Panc1 (cell line): ENCODE data around the gene SEPHS1. TPM values are rescaled to one million over a fixed set of nuclear protein-coding genes. Genes with fewer than 3 reads are reported as not detected.

Experiments used
- ATAC-seq: fragments of 200-7000 bp; cut with Tn5 transposase; 2 replicates; pipeline ENCODE4 v1.9.1; 2020; ENCODE audit warnings: mild to moderate bottlenecking, moderate library complexity
- BruUV-seq: library from RNA; stranded (reverse); fragments of 400-500 nt; replicated peaks from 2 replicates; lab custom pipeline; 2021; lab: Mats Ljungman, UMichigan
- CTCF ChIA-PET: fragments of 300-600 bp; sonication (Branson Sonifier 250); formaldehyde crosslinking; loops from one replicate; lab custom pipeline; 2022; ENCODE audit warnings: antibody characterized with exemption; lab: Charles Lee
- POLR2A ChIA-PET: fragments of 300-600 bp; sonication (Branson Sonifier 250); formaldehyde crosslinking; loops from one replicate; lab custom pipeline; 2022; ENCODE audit warnings: antibody characterized with exemption; lab: Charles Lee
- DNase-seq: peaks from one replicate; pipeline ENCODE4 v3.0.0-alpha.2; 2010; ENCODE audit warnings: low read depth, low spot score
- H3K27ac ChIP-seq: 2 replicates; pipeline ENCODE4 v1.5.1; 2011; ENCODE audit warnings: mild to moderate bottlenecking, low read length, inconsistent platforms
- H3K27me3 ChIP-seq: fragments of 200-500 bp; sonication (Bioruptor generic); 2 replicates; pipeline ENCODE4 v1.6.0; 2014; ENCODE audit warnings: low read length, inconsistent platforms; ENCODE audit not compliant: control insufficient read depth, insufficient read depth
- H3K36me3 ChIP-seq: fragments of 200-500 bp; sonication (Bioruptor generic); 2 replicates; pipeline ENCODE4 v1.5.1; 2014; ENCODE audit warnings: inconsistent platforms, mild to moderate bottlenecking, low read length, moderate library complexity; ENCODE audit not compliant: control insufficient read depth, insufficient read depth
- H3K4me1 ChIP-seq: 2 replicates; pipeline ENCODE4 v1.5.1; 2011; ENCODE audit warnings: inconsistent platforms, mild to moderate bottlenecking, low read length, moderate library complexity; ENCODE audit not compliant: control insufficient read depth, insufficient read depth
- H3K4me3 ChIP-seq, 2 experiments: 2 replicates each; pipeline ENCODE4 v1.5.1; 2011 to 2012; ENCODE audit warnings: low read depth in 2 of 2, low read length in 2 of 2, mild to moderate bottlenecking in 2 of 2, inconsistent platforms in 1 of 2, moderate library complexity in 1 of 2
- H3K9me3 ChIP-seq: fragments of 200-500 bp; sonication (Bioruptor generic); 2 replicates; pipeline ENCODE4 v1.5.1; 2014; ENCODE audit warnings: low read depth, mild to moderate bottlenecking, inconsistent platforms, low read length, moderate library complexity; ENCODE audit not compliant: control insufficient read depth, insufficient read depth
- CTCF ChIP-seq: fragments of 450-650 bp; IDR thresholded peaks from 2 replicates; pipeline ENCODE4 v1.5.1; 2017; ENCODE audit warnings: mild to moderate bottlenecking
- POLR2AphosphoS5 ChIP-seq: IDR thresholded peaks from 2 replicates; pipeline ENCODE4 v1.6.1; 2012; ENCODE audit warnings: mild to moderate bottlenecking, low read depth, low read length, moderate library complexity
- SIN3A ChIP-seq: IDR thresholded peaks from 2 replicates; pipeline ENCODE4 v1.6.1; 2012; ENCODE audit warnings: low read depth, mild to moderate bottlenecking, low read length, moderate library complexity, borderline replicate concordance; ENCODE audit not compliant: insufficient read depth
- TCF7L2 ChIP-seq: IDR thresholded peaks from 2 replicates; pipeline ENCODE4 v1.6.1; 2011; ENCODE audit warnings: mild to moderate bottlenecking, low read depth, low read length, inconsistent platforms
- in situ Hi-C: cut with HindIII; loops from 2 replicates; pipeline ENCODE4 v1.10.0; 2016; ENCODE audit warnings: low sequenced_read_pairs, low pct_unique_long_range_greater_than_20kb
- intact Hi-C: fragments of 100-400 bp; cut with micrococcal nuclease; formaldehyde crosslinking; loops from one replicate; pipeline ENCODE4 v1.10.0; 2022; ENCODE audit not compliant: unreplicated experiment
- total RNA-seq: library from RNA; stranded (reverse); gene quantifications from one replicate; pipeline ENCODE4 v1.2.1, GENCODE V29; 2021; ENCODE audit not compliant: unreplicated experiment
- TF ChIP-seq, protein P1 (sequence below), 2 experiments: IDR thresholded peaks; 2 replicates each; pipeline ENCODE4 v1.6.1; 2011 to 2012; ENCODE audit warnings: low read depth in 2 of 2, control low read depth in 1 of 2, low read length in 1 of 2, mild to moderate bottlenecking in 1 of 2, moderate library complexity in 1 of 2; ENCODE audit not compliant: insufficient read depth in 1 of 2

SEPHS1 gene
- total RNA-seq, 1 experiment from 2014 or later = 47.1 TPM

DNA sequence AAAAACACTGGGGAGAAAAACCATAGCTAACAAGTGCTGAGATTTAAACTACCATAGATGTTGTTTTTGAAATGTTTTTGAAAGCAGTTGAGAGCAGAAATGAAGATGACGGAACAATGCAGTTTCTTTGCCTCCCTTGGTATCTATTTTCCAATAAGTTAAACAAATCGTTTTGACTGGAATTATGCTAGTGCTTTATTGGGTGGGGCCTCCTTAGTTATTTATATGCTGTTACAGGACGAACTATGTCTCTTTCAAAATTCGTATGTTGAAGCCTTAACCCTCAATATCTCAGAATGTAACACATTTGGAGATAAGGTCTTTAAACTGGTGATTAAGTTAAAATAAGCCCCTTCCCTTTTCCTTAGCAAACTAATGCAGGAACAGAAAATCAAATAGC lies 45.5 kb upstream of the SEPHS1 start:
- TF ChIP-seq, protein P1, sequence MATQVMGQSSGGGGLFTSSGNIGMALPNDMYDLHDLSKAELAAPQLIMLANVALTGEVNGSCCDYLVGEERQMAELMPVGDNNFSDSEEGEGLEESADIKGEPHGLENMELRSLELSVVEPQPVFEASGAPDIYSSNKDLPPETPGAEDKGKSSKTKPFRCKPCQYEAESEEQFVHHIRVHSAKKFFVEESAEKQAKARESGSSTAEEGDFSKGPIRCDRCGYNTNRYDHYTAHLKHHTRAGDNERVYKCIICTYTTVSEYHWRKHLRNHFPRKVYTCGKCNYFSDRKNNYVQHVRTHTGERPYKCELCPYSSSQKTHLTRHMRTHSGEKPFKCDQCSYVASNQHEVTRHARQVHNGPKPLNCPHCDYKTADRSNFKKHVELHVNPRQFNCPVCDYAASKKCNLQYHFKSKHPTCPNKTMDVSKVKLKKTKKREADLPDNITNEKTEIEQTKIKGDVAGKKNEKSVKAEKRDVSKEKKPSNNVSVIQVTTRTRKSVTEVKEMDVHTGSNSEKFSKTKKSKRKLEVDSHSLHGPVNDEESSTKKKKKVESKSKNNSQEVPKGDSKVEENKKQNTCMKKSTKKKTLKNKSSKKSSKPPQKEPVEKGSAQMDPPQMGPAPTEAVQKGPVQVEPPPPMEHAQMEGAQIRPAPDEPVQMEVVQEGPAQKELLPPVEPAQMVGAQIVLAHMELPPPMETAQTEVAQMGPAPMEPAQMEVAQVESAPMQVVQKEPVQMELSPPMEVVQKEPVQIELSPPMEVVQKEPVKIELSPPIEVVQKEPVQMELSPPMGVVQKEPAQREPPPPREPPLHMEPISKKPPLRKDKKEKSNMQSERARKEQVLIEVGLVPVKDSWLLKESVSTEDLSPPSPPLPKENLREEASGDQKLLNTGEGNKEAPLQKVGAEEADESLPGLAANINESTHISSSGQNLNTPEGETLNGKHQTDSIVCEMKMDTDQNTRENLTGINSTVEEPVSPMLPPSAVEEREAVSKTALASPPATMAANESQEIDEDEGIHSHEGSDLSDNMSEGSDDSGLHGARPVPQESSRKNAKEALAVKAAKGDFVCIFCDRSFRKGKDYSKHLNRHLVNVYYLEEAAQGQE (IDR thresholded peaks at IDR 0.05; ENCODE audit: insufficient read depth in 1 of 2, low read depth in 2 of 2, low read length in 1 of 2) = no peak
- TF ChIP-seq POLR2AphosphoS5 (no peak), SIN3A (no peak), TCF7L2 (no peak), CTCF (no peak)
- no peaks in the 10 kb centered on the region for H3K36me3 ChIP-seq
- no peaks in the 10 kb centered on the region for H3K9me3 ChIP-seq
- DNase-seq (no peak), ATAC-seq (no peak)
- no peaks in the 10 kb centered on the region for H3K27me3 ChIP-seq
- H3K4me3 ChIP-seq = no peak overlapping the region
- in situ Hi-C loops (no loop called here), intact Hi-C loops (no loop called here)
- ChIA-PET POLR2A (no interaction called here), CTCF (no interaction called here)
- no peak overlapping the region for H3K27ac ChIP-seq
- H3K4me1 ChIP-seq = peaks cover 2% of the 10 kb centered on the region; the same call in 1 of the 2 replicates
- no TSS peak for BruUV-seq

DNA sequence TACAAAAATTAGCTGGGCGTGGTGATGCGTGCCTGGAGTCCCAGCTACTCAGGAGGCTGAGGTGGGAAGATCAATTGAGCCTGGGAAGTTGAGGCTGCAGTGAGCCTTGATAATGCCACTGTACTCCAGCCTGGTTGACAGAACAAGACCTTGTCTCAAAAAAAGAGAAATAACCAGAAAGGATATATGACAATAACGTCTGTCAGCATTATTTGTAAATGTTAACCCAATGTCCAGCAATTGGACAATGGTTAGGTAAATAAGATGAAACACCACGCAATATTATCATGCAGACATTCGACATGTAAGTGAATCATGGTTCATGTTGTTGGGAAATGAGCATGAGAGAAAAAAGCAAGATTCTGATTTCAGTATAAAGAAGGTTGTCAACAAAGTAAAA lies 44.6 kb upstream of the SEPHS1 start:
- H3K27ac ChIP-seq = no peak overlapping the region
- intact Hi-C loops = no loop called here
- ATAC-seq (no peak), DNase-seq (no peak)
- H3K4me1 ChIP-seq = peaks cover 2% of the 10 kb centered on the region; the same call in 1 of the 2 replicates
- no peak overlapping the region for H3K4me3 ChIP-seq
- ChIA-PET CTCF (no interaction called here), POLR2A (no interaction called here)
- in situ Hi-C loops = no loop called here
- TF ChIP-seq CTCF (no peak), TCF7L2 (no peak), POLR2AphosphoS5 (no peak), SIN3A (no peak)
- TF ChIP-seq, protein P1 (IDR thresholded peaks at IDR 0.05; ENCODE audit: insufficient read depth in 1 of 2, low read depth in 2 of 2, low read length in 1 of 2) = no peak
- BruUV-seq = no TSS peak
- no peaks in the 10 kb centered on the region for H3K9me3 ChIP-seq
- no peaks in the 10 kb centered on the region for H3K27me3 ChIP-seq
- no peaks in the 10 kb centered on the region for H3K36me3 ChIP-seq
